Activated T-cell treated with anti-CD3 and anti-CD28 coated beads, Interleukin-2, amount 50 U/mL, for 48 hours (primary cell): ENCODE results near the gene KIAA1958.
"Not testable (repeated sequence)": the region's sequence is repeated elsewhere in the genome, so short reads cannot be mapped to it uniquely, and the experiment has no call there.

Experiments used
- DNase-seq, 2 experiments: peaks; one replicate each; pipeline ENCODE4 v3.0.0-alpha.2; 2020

KIAA1958 gene

DNA sequence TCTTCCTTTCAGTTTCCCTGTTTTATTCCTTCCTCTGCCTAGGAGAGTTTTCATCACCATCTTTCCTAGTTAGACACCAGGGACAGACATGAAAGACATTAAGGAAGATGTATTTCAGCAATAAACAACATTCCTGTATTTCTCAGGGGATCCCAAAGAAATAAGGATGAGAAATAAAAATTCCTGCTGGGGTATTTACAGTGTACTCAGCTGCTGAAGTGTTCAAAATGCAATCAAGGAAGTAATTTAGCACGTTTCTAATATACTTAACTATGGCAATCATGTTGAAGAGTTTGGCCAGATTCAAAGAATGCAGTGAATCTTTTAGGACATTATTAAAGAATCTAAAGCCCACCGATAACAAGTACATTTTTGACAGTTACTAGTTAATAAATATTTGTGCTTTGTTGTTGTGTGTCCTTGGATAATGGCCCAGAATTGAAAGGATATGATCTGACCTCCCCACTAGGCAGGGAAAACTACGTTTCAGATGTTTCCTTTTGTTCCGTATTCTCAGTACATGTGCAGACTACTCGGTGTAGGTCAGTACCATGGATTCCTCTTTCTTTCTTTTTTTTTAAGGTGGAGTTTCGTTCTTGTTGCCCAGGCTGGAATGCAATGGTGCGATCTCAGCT lies 184.5 kb downstream of the KIAA1958 start:
- no peak for DNase-seq

DNA sequence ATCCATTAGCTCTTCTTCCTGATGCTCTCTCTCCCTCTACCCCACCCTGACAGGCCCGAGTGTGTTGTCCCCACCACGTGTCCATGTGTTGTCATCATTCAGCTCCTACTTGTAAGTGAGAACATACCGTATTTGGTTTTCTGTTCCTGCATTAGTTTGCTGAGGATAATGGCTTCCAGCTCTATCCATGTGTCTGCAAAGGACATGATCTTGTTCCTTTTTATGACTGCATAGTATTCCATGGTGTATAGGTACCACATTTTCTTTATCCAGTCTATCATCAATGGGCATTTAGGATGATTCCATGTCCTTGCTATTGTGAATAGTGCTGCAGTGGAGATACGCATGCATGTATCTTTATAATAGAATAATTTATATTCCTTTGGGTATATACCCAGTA lies 186.6 kb downstream of the KIAA1958 start:
- not testable (repeated sequence) for DNase-seq

GRCh38 chr9:112677040-112677439 lies 190.4 kb downstream of the KIAA1958 start:
- DNase-seq: no peak

DNA sequence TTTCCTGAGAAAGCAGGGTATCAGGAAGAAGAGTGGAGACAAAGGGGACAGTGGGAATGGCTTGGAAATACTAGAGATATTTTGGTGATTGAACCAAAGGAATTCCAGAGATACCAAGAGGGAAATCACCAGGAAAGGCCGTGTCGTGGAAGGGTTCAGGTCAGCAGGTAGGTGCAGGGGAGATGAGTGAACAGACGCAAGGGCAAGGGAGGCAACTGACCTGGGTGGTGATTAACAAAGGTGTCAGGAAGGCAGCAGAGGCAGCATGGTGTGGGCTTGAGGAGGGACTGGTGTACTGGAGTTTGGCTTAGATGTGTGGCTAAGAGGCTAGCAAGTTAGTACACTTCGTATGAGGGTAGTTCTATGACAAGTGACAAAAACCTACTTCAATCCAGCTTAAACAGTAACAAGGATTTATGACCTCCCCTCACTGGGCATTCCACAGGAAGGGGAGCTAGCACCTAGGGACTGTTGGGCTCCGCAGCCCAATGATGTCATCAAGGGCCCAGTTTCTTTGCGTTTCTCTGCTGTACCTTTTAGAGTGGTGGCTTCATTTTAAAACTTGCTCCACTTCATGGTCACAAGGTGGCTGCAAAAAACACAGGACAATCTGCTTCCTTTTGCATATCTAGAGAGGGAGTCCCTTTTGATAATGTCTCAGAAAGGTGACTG lies 194.2 kb downstream of the KIAA1958 start:
- no peak for DNase-seq

GRCh38 chr9:112689161-112689740 lies 202.6 kb downstream of the KIAA1958 start:
- DNase-seq: no peak

DNA sequence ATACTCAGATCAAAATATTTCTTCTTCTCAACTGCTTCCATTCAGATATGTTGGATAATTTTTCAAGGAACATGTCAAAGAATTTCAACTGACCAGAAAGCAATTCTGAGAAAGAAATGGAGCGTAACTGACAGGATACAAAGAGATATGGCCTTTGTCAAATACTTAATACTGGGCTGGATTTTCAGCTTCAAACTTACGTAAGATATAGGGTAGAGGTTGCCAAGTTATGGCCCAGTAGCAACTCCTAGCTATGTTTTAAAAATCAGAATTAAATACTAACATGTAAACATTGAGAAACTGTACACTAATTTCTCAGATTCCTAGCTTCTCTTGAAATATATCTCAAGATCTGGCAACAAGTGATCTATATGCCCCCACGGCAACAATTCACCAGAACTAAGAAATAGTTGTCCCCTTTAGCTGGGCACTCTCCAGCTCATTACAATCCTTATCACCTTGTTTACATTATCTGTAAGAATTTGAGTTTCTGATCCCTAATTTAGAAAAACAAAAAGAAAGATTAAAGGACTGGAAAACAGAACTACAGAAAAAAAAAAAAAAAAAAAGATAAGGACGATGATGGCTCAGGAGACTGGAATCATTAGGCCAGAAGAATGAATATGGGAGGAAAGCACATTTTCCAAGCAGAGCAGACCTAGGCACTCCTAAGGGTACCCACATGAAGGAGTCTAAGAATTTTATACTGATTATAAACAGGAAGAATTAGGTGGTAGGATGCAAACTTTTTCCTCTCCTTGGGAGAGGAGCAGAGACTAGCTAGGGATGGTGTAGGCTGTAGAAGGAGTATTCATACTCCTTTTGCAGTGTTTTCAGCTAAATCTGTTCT lies 208.3 kb downstream of the KIAA1958 start:
- no peak for DNase-seq

DNA sequence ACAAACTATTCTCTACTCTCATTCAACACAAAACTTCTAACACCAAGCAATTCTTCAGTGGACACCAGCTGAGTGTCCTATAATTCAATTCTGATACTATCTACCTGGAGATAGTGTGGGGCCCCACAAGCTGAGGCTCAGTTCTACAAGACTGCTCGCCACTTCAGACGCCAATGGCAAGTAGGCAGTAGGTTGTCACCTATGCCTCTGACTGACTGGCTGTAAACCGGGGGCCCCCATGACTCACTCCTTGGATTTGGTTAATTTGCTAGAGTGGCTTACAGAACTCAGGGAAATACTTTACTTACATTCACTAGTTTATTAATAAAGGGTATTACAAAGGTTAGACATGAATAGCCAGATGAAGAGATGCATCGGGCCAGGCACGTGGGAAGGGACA lies 209.8 kb downstream of the KIAA1958 start:
- no peak for DNase-seq

DNA sequence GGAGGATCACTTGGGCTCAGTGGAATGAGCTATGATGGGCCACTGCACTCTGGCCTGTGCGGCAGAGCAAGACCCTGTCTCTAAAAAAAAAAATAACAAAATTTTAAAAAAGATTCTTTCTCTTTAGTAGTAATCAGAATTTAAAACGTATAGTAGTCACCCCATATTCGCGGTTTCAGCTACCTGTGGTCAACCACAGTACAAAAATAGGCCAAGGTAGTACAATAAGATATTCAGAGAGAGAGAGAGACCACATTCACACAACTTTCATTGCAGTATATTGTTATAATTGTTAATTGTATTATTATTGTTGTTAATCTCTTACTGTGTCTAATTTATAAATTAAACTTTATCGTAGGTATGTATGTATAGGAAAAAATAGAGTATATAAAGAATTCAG lies 212.6 kb downstream of the KIAA1958 start:
- DNase-seq: no peak

GRCh38 chr9:112700085-112700484 lies 213.5 kb downstream of the KIAA1958 start:
- no peak for DNase-seq

GRCh38 chr9:112703304-112703703 lies 216.7 kb downstream of the KIAA1958 start:
- no peak for DNase-seq

- no peak for DNase-seq
These were observed 219.3 kb downstream of the KIAA1958 start for GRCh38 chr9:112705768-112706427.

- no peak for DNase-seq
These were observed 224.5 kb downstream of the KIAA1958 start for GRCh38 chr9:112711050-112711689.

DNA sequence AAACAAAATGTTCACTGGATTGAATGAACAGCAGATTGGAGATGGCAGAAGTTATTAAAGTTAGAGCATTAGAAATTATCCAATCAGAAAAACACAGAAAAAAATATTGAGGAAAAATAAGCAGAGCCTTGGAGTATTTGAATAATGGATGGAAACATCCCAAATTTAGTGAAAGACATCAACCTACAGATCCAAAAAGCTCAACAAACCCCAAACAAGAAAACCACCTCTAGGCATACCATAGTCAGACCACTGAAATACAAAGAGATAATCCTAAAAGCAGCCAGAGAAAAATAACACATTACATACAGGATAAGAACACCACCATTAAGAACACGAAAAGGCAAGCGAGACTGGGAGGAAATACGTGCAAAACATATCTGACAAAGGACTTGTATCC lies 226.1 kb downstream of the KIAA1958 start:
- DNase-seq: no peak

DNA sequence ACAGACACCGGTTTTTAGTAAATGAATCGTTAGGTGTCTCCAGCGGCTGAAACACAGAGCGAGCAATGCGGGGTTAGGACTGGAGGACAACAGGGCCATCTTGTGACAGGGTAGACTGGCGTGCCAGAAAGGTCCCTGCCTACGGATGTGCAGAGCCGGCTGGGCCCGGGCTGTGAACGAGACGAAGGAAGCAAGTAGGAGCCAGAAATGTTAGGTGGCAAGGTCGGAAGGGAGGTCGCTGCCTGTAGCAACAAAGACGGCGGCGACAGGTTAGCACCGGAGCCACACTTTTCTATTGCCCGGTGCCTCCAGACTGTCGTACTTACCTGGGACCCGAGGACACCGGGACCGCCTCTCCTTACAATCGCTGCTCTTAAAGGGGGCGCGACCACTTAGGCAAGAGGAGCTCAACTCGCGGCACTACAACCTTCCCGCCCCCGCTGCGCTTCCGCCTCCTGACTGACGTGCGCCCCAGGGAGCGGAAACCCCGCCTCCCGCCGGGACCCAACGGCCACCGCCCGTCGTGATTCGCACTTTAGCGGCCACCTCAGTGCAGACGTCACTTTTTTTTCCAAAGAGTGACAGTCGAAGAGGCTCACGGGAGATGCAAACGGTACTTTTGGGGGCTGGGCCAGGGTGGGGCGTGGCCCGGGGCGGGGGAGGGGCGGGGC lies 231.2 kb downstream of the KIAA1958 start, which contains the start of gene INIP:
Gene INIP (minus strand): TSS at position 457 of the 671 bp plus-strand sequence. CDS start 1,632 bp downstream, outside the sequence.
- DNase-seq: peak; percentile 97 to 98
